IMR-90 (cell line): ENCODE results near the gene TRIML1.

Experiments used
- CEBPB ChIP-seq: IDR thresholded peaks from 2 replicates; pipeline ENCODE4 v1.6.1; 2012; ENCODE audit warnings: low read depth, low read length, improper control_type of control experiment
- CTCF ChIP-seq: conservative IDR thresholded peaks from 2 replicates; pipeline ENCODE4 v1.5.1; 2012; ENCODE audit warnings: mild to moderate bottlenecking, low read depth, low read length, improper control_type of control experiment
- RCOR1 ChIP-seq: IDR thresholded peaks from 2 replicates; pipeline ENCODE4 v1.6.1; 2012; ENCODE audit warnings: mild to moderate bottlenecking, low read length, improper control_type of control experiment; ENCODE audit not compliant: insufficient replicate concordance

DNA sequence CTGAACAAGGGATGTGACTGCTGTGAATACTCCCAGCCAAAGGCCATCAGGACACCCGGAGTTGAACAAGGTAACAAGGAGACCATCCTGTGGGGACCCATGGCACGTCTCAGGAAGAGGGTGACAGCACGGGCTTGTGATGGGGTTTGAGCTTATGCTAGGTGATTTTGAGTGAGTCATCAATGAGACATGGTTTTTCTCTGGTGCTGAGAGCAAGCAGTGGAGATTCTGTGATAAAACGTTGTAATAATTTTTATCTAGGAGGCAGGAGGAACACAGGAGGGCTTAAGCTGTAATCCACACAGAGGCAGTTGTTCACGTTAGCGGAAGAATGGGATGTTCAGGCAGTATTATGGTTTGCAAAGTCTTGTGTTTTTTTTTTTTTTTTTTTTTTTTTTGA lies 36.0 kb downstream of the TRIML1 start:
- no peak for TF ChIP-seq CTCF
- no peak for TF ChIP-seq RCOR1
- TF ChIP-seq CEBPB: no peak
